ENCODE measurements around the gene KLHL13. TPM values are rescaled to one million over a fixed set of nuclear protein-coding genes. Genes with fewer than 3 reads are reported as not detected.

KLHL13 gene
- total and polyA plus RNA-seq, 4 donors = 0.47 to 7.9 (median 2.4) TPM

- DNase-seq (no peak), ATAC-seq (ENCODE audit: insufficient read depth, low FRiP score) (no peak)
- Histone ChIP-seq H3K27ac (ENCODE audit: low read depth in 1 of 2, low read length in 1 of 2) (peak overlapping the region in 1 of 2 donors; percentile 74), H3K4me3 (no peak overlapping the region), H3K9ac (ENCODE audit: insufficient read depth in 1 of 2, low read length in 2 of 2) (no peak overlapping the region), H3K27me3 (ENCODE audit: control insufficient read depth in 3 of 3, insufficient read depth in 3 of 3, low read length in 2 of 3) (peaks cover 0 to 7% (median 0%) of the 10 kb centered on the region in 3 donors), H3K4me1 (ENCODE audit: control insufficient read depth in 5 of 5, insufficient read depth in 5 of 5, low read length in 5 of 5) (no peaks in the 10 kb centered on the region), H3K9me3 (ENCODE audit: control insufficient read depth in 4 of 4, insufficient read depth in 3 of 4, low read length in 3 of 4) (no peaks in the 10 kb centered on the region), H3K36me3 (ENCODE audit: control insufficient read depth in 4 of 4, insufficient read depth in 4 of 4, low read length in 4 of 4) (no peaks in the 10 kb centered on the region)
- WGBS, 2 donors = 68 to 100% methylated on average over 1 of the region's 1 CpG
- TF ChIP-seq CTCF (IDR thresholded peaks at IDR 0.05; ENCODE audit: control extremely low read depth, extremely low read depth) = no peak
Observed at GRCh38 chrX:117992192-117992723, 124.4 kb downstream of the KLHL13 start.

GRCh38 chrX:117990438-117990837, 126.2 kb downstream of the KLHL13 start:
- H3K9me3 ChIP-seq (ENCODE audit: control insufficient read depth in 4 of 4, insufficient read depth in 3 of 4, low read length in 3 of 4) = no peaks in the 10 kb centered on the region
- no peak overlapping the region for H3K9ac ChIP-seq (ENCODE audit: insufficient read depth in 1 of 2, low read length in 2 of 2)
- ATAC-seq (ENCODE audit: insufficient read depth, low FRiP score) = no peak
- peaks cover 0 to 10% (median 0%) of the 10 kb centered on the region in 3 donors for H3K27me3 ChIP-seq (ENCODE audit: control insufficient read depth in 3 of 3, insufficient read depth in 3 of 3, low read length in 2 of 3)
- no peak overlapping the region for H3K27ac ChIP-seq (ENCODE audit: low read depth in 1 of 2, low read length in 1 of 2)
- no peak for DNase-seq
- H3K4me1 ChIP-seq (ENCODE audit: control insufficient read depth in 5 of 5, insufficient read depth in 5 of 5, low read length in 5 of 5) = no peaks in the 10 kb centered on the region
- no peak for TF ChIP-seq CTCF (IDR thresholded peaks at IDR 0.05; ENCODE audit: control extremely low read depth, extremely low read depth)
- H3K36me3 ChIP-seq (ENCODE audit: control insufficient read depth in 4 of 4, insufficient read depth in 4 of 4, low read length in 4 of 4) = no peaks in the 10 kb centered on the region
- WGBS, 2 donors = 65 to 83% methylated on average over 3 of the region's 3 CpGs
- no peak overlapping the region for H3K4me3 ChIP-seq

GRCh38 chrX:117989512-117989911, 127.1 kb downstream of the KLHL13 start:
- no peak for TF ChIP-seq CTCF (IDR thresholded peaks at IDR 0.05; ENCODE audit: control extremely low read depth, extremely low read depth)
- H3K4me1 ChIP-seq (ENCODE audit: control insufficient read depth in 5 of 5, insufficient read depth in 5 of 5, low read length in 5 of 5) = no peaks in the 10 kb centered on the region
- H3K27me3 ChIP-seq (ENCODE audit: control insufficient read depth in 3 of 3, insufficient read depth in 3 of 3, low read length in 2 of 3) = peaks cover 0 to 10% (median 0%) of the 10 kb centered on the region in 3 donors
- no peak overlapping the region for H3K9ac ChIP-seq (ENCODE audit: insufficient read depth in 1 of 2, low read length in 2 of 2)
- no peaks in the 10 kb centered on the region for H3K36me3 ChIP-seq (ENCODE audit: control insufficient read depth in 4 of 4, insufficient read depth in 4 of 4, low read length in 4 of 4)
- H3K4me3 ChIP-seq = no peak overlapping the region
- DNase-seq = no peak
- H3K27ac ChIP-seq (ENCODE audit: low read depth in 1 of 2, low read length in 1 of 2) = no peak overlapping the region
- ATAC-seq (ENCODE audit: insufficient read depth, low FRiP score) = no peak
- H3K9me3 ChIP-seq (ENCODE audit: control insufficient read depth in 4 of 4, insufficient read depth in 3 of 4, low read length in 3 of 4) = no peaks in the 10 kb centered on the region

GRCh38 chrX:117987373-117987772, 129.2 kb downstream of the KLHL13 start:
- no peak for DNase-seq
- Histone ChIP-seq H3K4me1 (ENCODE audit: control insufficient read depth in 5 of 5, insufficient read depth in 5 of 5, low read length in 5 of 5) (no peaks in the 10 kb centered on the region), H3K4me3 (no peak overlapping the region), H3K27ac (ENCODE audit: low read depth in 1 of 2, low read length in 1 of 2) (no peak overlapping the region), H3K9me3 (ENCODE audit: control insufficient read depth in 4 of 4, insufficient read depth in 3 of 4, low read length in 3 of 4) (no peaks in the 10 kb centered on the region), H3K27me3 (ENCODE audit: control insufficient read depth in 3 of 3, insufficient read depth in 3 of 3, low read length in 2 of 3) (peaks cover 0 to 10% (median 4%) of the 10 kb centered on the region in 3 donors), H3K36me3 (ENCODE audit: control insufficient read depth in 4 of 4, insufficient read depth in 4 of 4, low read length in 4 of 4) (no peaks in the 10 kb centered on the region), H3K9ac (ENCODE audit: insufficient read depth in 1 of 2, low read length in 2 of 2) (no peak overlapping the region)
- no peak for TF ChIP-seq CTCF (IDR thresholded peaks at IDR 0.05; ENCODE audit: control extremely low read depth, extremely low read depth)
- WGBS, 2 donors = 63 to 76% methylated on average over 2 of the region's 2 CpGs
- ATAC-seq (ENCODE audit: insufficient read depth, low FRiP score) = no peak
